ENCODE results near the gene NBAS.
"Not testable (repeated sequence)": the region's sequence is repeated elsewhere in the genome, so short reads cannot be mapped to it uniquely, and the experiment has no call there.

Gene NBAS

DNA sequence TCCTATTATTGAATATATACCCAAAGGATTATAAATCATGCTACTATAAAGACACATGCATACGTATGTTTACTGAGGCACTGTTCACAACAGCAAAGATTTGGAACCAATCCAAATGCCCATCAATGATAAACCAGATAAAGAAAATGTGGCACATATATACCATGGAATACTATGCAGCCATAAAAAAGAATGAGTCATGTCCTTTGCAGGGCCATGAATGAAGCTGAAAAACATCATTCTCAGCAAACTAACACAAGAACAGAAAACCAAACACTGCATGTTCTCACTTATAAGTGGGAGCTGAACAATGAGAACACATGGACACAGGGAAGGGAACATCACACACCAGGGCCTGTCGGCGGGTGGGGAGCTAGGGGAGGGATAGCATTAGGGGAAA lies 310.2 kb downstream of the NBAS start:
- DNase-seq = not testable (repeated sequence)

DNA sequence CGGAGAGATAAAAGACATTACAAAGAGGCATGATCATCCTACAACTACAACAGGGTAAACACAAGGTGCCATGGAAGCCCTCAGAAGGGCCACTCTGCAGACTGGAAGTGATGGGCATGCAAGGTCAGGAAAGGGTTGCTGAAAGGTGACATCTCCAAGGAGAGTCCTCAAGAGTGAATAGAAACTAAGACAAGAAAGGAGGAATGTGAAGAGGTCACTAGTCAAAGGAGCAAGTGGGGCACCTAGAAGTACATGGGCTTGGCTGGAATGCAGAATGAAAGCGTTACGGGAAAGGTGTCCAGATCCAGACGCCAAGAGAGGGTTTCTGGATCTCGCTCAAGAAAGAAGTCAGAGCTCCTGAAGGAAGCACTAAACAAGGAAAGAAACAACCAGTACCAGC lies 314.3 kb downstream of the NBAS start:
- no peak for DNase-seq

DNA sequence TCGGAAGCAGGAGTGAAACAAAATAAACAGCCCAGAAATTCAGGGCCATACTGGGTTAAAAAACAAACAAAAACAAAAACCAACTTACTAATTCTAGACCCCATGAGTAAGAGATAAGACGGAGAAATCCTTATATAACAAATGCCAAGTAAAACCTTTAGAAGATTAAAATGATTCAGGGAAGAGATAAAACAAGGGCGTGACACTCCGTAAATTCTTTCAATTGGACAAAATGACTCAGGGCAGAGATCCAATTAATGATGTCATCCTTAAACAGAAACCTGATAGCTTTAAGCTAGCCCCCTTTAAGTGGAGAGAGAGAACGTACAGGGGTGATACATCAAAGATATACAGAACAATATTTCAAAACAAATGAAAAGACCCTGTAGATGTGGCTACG lies 317.4 kb downstream of the NBAS start:
- no peak for DNase-seq

DNA sequence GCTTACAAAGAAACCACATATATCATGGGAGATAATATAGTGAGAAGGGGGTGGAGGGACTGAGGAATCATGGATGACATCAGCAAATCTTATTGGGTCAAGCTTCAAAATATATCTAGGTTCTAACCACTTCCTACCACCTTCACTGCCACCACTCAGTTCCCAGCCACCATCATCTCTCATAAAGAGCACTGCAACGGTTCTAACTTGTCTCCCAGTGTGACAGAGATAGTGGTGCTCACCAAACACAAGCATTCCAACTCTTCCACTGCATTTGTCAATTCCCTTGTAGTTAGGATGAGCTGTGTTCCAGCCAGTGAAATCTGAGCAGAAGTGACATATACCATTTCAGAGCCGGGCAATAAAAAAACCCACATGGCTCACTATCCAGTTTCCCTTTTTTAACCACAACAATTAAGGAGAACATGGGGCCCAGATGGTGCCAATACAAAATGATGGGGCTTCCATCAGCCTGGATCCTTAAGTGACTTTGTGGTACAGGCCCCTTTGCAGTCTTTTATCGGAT lies 318.1 kb downstream of the NBAS start:
- no peak for DNase-seq

DNA sequence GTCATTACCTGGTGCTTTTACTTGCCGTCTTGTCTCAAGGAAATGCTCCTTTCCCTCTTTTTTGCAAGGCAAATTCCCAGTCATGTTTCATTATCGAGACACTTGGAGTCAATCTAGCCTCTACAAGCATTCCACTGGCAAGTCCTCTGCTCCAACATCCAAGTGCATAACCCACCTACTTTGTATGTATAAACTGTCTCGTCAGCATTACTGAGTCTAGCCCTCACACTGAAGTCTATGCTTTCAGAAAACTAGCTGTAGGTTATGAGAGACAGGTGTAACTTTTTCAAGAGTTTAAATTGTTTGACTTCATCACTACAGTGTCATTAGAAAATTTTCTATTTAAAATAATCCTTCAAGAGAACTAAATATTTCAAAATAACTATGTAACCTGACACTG lies 319.2 kb downstream of the NBAS start:
- DNase-seq = no peak

DNA sequence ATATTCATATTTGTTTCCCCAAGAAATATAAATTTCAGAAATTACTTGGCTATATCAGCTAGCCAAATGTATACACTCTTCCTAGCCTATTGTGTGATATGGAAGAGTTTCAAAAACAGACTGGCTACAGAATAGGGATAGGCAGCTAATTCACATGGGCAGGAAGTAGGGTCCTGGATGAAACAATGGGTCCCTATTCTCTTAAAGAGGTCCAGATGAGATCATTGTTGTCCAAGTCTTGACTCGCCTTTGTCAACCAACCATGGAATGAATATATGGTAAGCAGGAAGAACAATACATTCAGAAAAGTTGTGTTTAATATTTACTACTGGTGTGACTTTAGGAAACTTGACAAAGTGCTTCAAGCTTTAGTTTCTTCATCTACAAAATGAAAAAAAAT lies 319.9 kb downstream of the NBAS start:
- no peak for DNase-seq

DNA sequence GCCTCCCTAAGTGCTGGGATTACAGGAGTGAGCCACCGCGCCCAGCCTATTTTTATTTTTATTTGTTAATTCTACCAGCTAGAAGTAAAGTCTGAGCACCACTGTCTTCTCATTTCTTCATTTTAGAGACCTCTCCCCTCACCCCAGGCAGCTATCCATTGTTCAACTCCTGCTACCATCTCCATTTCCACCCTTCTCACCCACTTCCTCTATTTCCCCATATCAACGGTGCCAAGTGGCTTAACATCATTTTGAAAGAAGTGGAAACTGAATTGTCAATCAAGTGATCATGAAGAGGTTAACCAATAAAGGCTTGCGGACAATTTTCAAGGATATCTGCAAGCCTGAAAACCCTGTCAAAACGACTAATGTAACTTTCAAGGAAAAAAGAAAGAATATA lies 323.1 kb downstream of the NBAS start:
- no peak for DNase-seq

DNA sequence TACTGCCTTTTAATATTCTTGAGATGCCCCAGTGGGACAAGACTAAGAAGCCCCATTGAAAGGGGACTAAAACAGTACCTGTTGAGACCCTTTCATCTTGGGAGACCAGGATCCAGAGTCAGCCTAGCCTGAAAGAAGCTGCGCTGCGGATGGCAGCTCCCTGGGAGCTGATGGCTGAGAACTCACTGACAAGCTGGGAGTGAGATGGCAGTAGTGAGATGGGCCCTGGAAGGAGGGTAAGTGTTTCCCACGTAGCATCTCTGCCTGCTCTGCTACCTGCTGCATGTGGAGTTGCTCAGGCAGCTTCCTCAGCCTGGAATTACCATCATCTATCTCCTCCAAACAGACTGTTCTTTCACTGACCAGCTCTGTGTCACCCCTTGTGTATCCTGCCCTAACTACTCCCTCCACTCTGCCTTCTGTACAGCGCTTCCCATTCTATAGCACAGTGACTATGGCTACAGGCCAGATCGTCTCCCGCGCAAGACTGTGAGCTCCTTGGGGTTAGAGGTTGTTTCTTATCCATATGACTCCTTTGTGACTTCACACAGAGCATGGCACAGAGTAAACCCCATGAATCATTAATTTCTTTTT lies 330.4 kb downstream of the NBAS start:
- DNase-seq = no peak

DNA sequence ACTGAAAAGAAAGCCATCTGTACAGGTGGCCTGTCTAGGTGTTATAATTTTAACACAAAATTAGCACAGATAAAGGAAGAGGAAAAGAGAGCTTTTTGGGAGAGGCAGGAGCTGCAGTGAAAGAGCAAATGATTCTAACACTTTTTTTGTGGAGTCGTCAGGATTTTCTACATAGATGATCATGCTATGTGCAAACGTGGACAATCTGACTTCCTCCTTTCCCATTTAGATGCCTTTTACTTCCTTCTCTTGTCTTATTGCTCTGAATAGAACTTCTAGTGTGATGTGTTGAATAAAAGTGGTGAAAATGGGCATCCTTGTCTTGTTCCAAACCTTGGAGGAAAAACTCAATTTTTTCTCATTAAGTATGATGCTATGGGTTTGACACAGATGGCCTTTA lies 334.5 kb downstream of the NBAS start:
- DNase-seq = no peak

DNA sequence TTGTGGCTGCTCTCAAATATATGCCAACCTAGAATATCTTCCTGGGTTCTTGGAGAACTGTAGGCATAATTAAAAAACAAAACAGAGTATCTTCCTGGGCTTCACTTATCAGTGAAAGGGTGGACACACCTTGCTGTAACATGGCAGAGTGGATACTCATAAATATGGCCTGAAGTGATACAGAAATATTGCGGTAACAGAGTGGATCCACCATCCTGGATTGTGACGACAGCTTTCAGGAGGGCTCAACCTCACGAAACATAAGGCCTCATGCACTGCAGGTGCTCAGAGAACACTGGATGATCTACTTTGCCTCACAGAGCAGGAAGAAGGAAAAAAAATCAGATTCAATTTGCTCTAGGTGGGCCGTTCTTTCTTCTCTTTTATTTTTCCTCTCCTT lies 336.0 kb downstream of the NBAS start:
- DNase-seq = no peak

DNA sequence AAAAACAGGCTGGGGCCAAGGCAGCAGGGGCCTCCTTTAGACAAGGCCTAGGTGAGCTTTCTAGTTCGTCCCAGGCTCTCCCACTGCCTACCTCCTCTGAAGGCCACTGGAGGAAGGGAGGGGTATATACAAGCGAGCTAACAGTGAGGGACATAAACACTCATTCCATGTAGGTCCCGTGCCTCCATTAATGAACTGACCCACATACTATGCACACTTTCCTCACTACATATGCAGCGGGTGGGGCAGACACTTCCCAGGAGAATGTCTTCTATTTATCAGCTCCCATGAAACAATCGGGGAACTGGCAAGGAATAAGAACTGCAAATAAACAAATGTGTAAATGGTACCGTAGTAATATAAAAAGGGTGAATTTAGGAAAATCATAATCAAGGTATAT lies 336.5 kb downstream of the NBAS start:
- DNase-seq = no peak

DNA sequence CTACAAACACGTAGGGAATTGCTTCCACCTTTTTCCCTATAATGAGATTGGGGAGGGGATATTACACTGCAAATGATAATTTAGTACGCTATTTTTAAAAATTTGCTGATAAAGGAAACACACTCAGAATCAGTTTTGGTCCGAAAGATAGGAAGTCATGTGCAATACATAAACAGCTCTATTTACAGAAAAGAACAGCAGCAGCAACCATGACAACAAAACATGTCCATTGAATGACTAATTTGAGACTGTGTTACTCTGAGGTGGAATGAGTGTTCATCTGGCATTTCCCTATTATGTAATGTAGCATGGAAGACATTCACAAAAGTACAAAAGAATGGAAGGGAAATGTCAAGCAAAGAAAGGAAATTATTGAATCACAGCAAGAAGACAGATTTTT lies 337.2 kb downstream of the NBAS start:
- DNase-seq = no peak

DNA sequence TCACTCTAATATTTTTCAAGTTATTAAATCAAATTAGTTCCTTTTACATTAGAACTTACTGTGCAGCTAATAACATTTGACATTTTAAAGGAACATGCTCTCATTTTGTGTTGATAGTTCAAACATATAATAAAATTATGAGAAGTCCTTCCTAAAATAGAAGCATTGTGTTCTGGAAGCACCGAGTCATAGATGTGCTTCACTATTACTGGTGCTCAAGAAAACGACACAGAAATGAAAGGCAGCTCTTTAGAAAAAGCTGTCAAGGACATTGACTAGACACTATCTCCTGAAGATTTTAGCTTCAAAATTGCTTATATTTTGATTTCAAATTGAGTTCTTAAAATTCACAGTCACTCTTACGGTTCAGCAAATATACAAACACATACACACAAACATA lies 338.3 kb downstream of the NBAS start:
- DNase-seq = no peak

DNA sequence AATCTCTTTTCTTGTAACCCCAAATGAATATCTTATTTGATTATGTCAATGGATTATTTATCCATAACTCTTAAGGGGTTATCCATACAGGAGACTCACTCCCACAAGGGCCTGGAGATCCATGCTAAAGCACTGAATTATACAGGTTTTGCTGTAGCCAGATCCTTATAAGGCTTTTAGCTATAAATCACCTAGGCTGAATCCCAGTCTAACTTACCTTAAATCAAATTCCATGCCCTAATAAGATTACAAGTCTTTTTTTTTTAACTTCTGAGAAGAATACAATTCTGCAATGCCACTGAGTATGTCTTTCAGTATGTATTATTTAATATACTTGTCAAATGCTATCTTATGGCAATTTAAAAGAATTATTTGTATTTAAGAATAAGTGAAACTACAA lies 340.5 kb downstream of the NBAS start:
- DNase-seq = no peak

DNA sequence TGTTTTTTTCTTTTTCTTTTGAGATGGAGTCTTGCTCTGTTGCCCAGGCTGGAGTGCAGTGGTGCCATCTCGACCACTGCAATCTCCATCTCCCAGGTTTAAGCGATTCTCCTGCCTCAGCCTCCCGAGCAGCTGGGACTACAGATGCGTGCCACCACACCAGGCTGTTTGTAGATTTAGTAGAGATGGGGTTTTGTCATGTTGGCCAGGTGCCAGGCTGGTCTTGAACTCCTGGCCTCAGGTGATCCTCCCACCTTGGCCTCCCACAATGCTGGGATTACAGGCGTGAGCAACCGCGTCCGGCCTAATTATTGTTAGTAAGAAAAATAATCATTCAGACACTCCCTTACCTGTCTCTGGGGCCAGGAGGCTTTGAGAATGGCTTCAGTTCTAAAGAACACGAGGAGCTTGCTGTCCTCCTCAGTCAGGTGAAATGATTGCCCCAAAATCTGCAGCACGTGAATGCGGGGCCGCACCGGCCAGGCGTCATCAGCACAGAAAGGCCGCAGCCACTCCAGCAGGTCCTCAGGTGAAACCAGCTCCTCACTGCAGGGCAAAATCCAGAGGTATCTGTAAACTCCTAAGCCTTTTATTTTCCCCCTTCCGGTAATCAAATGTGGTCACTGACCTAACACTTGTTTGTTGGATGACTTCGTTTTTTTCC lies 342.6 kb downstream of the NBAS start:
- DNase-seq = no peak

DNA sequence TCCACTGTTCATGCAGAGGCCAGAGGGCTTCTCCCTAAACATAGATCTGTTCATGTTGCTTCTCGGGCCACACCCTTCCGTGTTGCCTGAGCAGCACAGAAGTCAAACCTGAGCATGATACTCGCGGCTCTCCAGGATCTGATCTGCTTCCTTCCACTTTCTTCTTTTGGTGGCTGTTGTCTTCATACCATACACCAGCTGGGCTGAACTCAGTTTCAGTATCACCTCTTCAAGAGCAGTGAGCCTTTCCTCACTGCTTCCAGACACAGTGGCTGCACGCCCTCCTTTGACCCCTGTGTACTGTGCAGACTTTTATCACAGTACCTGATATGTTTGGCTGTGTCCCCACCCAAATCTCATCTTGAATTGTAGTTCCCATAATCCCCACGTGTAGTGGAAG lies 348.9 kb downstream of the NBAS start:
- DNase-seq = no peak

DNA sequence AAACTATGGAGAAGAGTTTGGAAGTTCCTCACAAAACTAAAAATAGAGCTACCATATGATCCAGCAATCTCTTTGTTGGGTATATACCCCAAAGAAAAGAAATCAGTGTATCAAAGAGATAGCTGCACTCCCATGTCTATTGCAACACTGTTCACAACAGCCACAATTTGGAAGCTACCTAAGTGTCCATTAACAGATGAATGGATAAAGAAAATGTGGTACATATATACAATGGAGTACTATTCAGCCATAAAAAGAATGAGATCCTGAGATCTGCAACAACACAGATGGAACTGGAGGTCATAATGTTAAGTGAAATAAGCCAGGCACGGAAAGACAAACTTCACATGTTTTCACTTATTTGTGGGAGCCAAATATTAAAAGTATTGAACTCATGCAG lies 350.6 kb downstream of the NBAS start:
- DNase-seq = not testable (repeated sequence)

DNA sequence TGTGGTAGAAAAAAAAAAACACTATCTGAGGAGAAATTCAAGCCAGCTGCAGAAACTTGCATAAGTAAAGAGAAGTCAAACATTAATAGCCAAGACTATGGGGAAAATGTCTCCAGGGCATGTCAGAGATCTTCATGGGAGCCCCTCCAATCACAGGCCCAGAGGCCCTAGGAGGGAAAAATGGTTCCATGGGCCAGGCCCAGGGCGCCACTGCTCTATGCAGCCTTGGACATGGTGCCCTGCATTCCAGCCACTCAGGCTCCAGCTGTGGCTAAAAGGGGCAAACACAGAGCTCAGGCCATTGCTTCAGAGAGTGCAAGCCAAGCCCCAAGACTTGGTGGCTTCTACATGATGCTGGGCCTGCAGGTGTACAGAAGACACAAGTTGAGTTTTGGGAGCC lies 354.7 kb downstream of the NBAS start:
- DNase-seq = no peak

DNA sequence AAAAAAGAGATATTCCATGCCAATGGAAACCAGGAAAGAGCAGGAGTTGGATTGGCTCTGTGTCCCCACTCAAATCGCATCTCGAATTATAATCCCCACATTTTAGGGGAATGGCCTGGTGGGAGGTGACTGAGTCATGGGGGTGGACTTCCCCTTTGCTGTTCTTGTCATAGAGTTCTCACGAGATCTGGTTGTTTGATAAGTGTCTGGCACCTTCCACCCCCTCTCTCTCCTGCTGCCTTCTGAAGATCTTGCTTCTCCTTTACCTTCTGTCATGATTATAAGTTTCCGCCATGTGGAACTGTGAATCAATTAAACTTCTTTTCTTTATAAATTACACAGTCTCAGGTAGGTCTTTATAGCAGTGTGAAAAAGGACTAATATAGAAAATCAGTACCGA lies 355.6 kb downstream of the NBAS start:
- DNase-seq = no peak

DNA sequence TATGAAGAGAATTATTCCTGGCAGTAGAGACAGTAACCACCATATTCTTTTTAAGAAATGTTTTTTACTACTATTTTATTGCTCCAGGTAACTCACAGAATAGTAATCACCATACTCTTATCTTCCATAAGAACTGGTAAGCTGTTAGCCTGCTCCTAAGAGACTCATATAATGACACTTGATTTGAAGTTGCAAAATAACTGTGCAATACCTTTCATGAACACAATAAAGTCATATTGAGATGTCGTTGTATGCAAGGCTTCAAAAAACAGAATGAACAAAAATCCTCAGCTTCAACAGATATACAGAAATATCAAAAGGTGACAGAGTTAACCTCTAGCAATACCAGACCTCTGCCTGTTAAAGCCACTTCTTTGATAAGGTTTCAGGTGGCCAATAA lies 360.1 kb downstream of the NBAS start:
- no peak for DNase-seq

DNA sequence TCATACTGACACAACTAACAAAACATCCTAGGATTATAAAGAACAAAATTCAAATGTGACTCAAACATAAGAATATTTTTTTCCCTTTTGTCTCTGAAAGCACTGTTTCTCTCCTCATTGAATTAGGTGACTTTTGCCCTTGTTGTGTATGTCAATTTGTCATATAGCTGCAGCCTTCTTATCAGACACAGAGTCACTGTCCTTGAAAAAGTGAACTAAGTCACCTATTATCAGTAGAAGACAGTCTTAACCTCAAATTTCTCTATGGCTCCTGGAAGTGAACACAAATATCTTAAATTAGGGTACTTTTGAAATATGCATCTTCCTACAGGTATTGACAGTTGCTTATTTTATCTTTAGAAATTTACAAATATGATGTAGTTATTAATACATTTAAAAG lies 360.6 kb downstream of the NBAS start:
- DNase-seq = no peak

DNA sequence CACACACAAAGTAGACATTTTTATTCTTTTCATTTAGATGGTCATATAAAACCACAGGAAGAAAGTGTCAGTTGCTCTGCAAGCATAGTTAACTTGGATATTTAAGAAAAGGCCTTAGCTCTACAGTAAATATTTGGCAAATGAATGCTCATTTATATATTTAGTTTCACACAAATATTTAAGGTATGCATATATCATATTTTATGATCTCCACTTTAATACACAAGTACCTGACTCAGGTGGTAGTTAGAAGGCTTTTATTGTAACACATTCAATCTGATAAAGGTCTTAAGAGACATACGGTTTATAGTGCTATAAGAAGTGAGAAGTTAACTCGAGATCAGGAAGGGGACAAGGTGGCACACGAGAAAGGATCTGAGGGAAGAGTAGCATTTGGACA lies 363.1 kb downstream of the NBAS start:
- no peak for DNase-seq

DNA sequence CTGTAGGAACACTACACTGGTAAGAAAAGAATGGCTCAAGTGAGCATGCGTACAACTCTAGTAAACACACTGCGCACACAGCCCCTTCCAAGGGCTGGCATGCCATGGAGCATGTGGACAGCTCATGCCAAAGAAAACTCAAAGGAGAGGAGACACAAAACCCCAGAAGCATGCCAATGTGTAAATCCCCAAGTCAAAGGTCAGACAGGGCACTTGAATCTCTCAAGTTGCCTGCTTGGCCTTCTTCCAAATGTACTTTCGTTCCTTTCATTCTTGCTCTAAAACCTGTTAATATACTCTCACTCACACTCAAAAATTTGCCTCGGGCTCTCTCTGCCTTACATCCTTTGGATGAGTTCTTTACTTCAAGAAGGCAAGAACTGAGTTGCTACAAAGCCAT lies 365.3 kb downstream of the NBAS start:
- DNase-seq = no peak

DNA sequence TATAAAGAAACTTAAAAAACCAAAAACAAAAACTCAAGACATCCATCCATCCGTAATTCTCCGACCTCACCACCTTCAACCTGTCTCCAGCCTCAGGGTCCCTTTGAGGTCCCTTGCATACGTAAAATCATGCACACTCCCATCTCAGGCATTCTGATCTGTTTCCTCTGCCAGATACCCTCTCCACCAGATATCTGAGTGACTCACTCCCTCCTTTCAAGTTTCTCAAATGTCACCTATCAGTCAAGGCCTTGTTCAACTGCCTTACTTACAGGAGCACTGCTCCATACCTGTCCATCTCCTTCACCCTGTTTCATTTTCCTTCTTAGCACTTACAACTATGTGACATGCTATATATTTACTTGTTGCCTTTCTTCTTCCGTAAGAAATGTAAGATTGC lies 369.3 kb downstream of the NBAS start:
- no peak for DNase-seq

DNA sequence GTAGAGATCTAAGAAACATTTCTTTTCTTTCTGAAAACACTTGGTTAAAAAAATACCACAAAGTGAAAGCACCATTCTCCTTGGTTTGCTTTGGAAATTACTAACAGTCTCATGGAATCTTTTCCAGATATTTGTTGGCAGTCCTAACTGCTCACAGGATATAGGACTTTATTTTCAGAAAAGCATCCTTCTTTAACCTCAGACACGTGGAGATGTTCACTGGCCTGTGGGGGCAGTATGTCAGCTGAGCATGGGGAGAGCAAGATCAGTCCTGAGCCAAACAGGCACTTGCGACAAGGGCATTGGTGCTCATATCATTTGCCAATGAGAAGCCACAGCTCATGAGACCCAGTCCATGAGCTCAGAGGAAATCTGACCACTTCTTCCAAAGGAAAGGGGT lies 371.9 kb downstream of the NBAS start:
- DNase-seq = no peak

Measured in NCI-H1694 (cell line).